ENCODE data around the gene NELFB. TPM values are rescaled to one million over a fixed set of nuclear protein-coding genes. Genes with fewer than 3 reads are reported as not detected.
A peak's percentile ranks its signal among the peaks of the same experiment; 100 is the strongest.

The NELFB gene
- total and polyA plus RNA-seq, 9 of the 15 experiments (the other 6 are each of a cell fraction or from before 2014, with no cell fraction given), result 0.24 to 84.0 (median 29.7) TPM

- POLR2A ChIA-PET, result interaction anchor here (0.6 to 0.8 kb wide), 2 partner anchors 61 to 64 kb away, joined by 3 to 5 read pairs; no protein-coding TSS in a partner anchor
- no peaks in the 10 kb centered on the region for H3K27me3 ChIP-seq (ENCODE audit: control insufficient read depth in 2 of 2, insufficient read depth in 2 of 2, low read length in 2 of 2)
- peaks cover 25 to 91% of the 10 kb centered on the region in 2 experiments for H3K4me1 ChIP-seq (replicated peaks in 1 of 2; ENCODE audit: control insufficient read depth in 2 of 2, insufficient read depth in 2 of 2, low read length in 2 of 2)
- no peaks in the 10 kb centered on the region for H3K36me3 ChIP-seq (ENCODE audit: control insufficient read depth, insufficient read depth, low read length)
- no peak for TF ChIP-seq ZNF217 (CRISPR knock-in tag; IDR thresholded peaks at IDR 0.05)
- peak; percentile 18 for TF ChIP-seq HMGN3 (IDR thresholded peaks at IDR 0.05; ENCODE audit: borderline replicate concordance, extremely low read depth, insufficient read length, low read depth, low read length)
- no peak for TF ChIP-seq PTTG1 (tag; IDR thresholded peaks at IDR 0.05; ENCODE audit: low read depth)
- TF ChIP-seq CHCHD3 (CRISPR knock-in tag; IDR thresholded peaks at IDR 0.05), result no peak
- DNase-seq (ENCODE audit: extremely low read depth in 1 of 4, low spot score in 3 of 4) (no peak), ATAC-seq (no peak), FAIRE-seq (no peak)
- H2AFZ ChIP-seq (ENCODE audit: low read depth, low read length), result no peak overlapping the region
- 65% methylated on average over 10 of the region's 23 CpGs for whole genome bisulfite sequencing (ENCODE audit: insufficient coverage, low coverage, missing lambda C conversion rate)
- H3K9ac ChIP-seq (ENCODE audit: insufficient read depth in 1 of 2, low read depth in 2 of 2, low read length in 2 of 2), result no peak overlapping the region
- intact Hi-C loops (cut with micrococcal nuclease), result loop anchor here (10.0 kb wide), 1 partner anchor 118 kb away; the partner anchor contains the start of genes EXD3 and NOXA1
- no peaks in the 10 kb centered on the region; the same call in 2 of the 3 replicates for H3K79me2 ChIP-seq (ENCODE audit: control insufficient read depth, insufficient read depth, low read length)
- peaks cover 8% of the 10 kb centered on the region; the same call in 1 of the 2 replicates for H4K20me1 ChIP-seq (replicated peaks; ENCODE audit: control insufficient read depth, insufficient read depth, low read length)
- H3K9me1 ChIP-seq (ENCODE audit: control insufficient read depth, insufficient read depth, low read length), result peaks cover 7% of the 10 kb centered on the region
- BruUV-seq (replicated peaks), result no TSS peak
- in situ Hi-C loops (cut with MboI), result no loop called here
- no peaks in the 10 kb centered on the region for H3K9me3 ChIP-seq (replicated peaks; ENCODE audit: control insufficient read depth, insufficient read depth, low read depth, low read length)
- no peak overlapping the region for H3K4me2 ChIP-seq (ENCODE audit: insufficient read depth, low read length)
- H3K4me3 ChIP-seq, result no peak overlapping the region
- H3K27ac ChIP-seq (ENCODE audit: extremely low read depth, low read depth, low read length), result no peak overlapping the region
- CTCF ChIA-PET (ENCODE audit: low intra/inter-chr PET ratio), result no interaction called here
Observed at GRCh38 chr9:137306850-137307254, 51.7 kb downstream of the NELFB start.
